CD4-positive, CD25-positive, alpha-beta regulatory T cell (primary cell): ENCODE results near the gene IGF1R. TPM values are rescaled to one million over a fixed set of nuclear protein-coding genes. Genes with fewer than 3 reads are reported as not detected.
A peak's percentile ranks its signal among the peaks of the same experiment; 100 is the strongest.

ENCODE experiments used
- ATAC-seq, 2 donors: fragments of 150-1000 bp; cut with Tn5 transposase; one replicate each; pipeline ENCODE4 v1.10.0; 2021; ENCODE audit warnings: low read depth in 2 of 2, moderate number of reproducible peaks in 2 of 2, moderate library complexity in 1 of 2
- DNase-seq, 3 donors: peaks; one replicate each; pipeline versions ENCODE4 v3.0.0 to v3.0.0-alpha.2; 2012 to 2022; ENCODE audit warnings: mixed read lengths in 1 of 3
- H3K27ac ChIP-seq: one replicate; pipeline ENCODE4 v1.7.0; 2013; ENCODE audit warnings: mild to moderate bottlenecking, low read length; ENCODE audit not compliant: insufficient read depth, poor library complexity, severe bottlenecking
- H3K27me3 ChIP-seq: one replicate; pipeline ENCODE4 v1.7.0; 2013; ENCODE audit warnings: low read length; ENCODE audit not compliant: control insufficient read depth, insufficient read depth
- H3K36me3 ChIP-seq: one replicate; pipeline ENCODE4 v1.7.0; 2013; ENCODE audit warnings: mild to moderate bottlenecking, low read length, moderate library complexity; ENCODE audit not compliant: control insufficient read depth, insufficient read depth
- H3K4me1 ChIP-seq: 2 replicates; pipeline ENCODE4 v1.7.0; 2013; ENCODE audit warnings: mild to moderate bottlenecking, low read length; ENCODE audit not compliant: insufficient read depth, control insufficient read depth, poor library complexity, severe bottlenecking
- H3K4me3 ChIP-seq: one replicate; pipeline ENCODE4 v1.7.0; 2013; ENCODE audit warnings: low read depth, mild to moderate bottlenecking, low read length, moderate library complexity
- H3K9me3 ChIP-seq, 2 experiments: 1 replicate in 1 of 2; 2 replicates in 1 of 2; pipeline ENCODE4 v1.7.0; 2013; ENCODE audit warnings: low read length in 2 of 2, mild to moderate bottlenecking in 1 of 2, moderate library complexity in 1 of 2; ENCODE audit not compliant: control insufficient read depth in 2 of 2
- H3K27ac Mint-ChIP-seq, 3 donors: one replicate each; pipeline ENCODE4 v1.8.0; 2020 to 2022; ENCODE audit warnings: mild to moderate bottlenecking in 3 of 3, mixed read lengths in 3 of 3, moderate library complexity in 2 of 3
- H3K27me3 Mint-ChIP-seq: one replicate; pipeline ENCODE4 v1.8.0; 2022; ENCODE audit warnings: mild to moderate bottlenecking, mixed read lengths
- H3K36me3 Mint-ChIP-seq: one replicate; pipeline ENCODE4 v1.8.0; 2020; ENCODE audit warnings: mixed read lengths
- H3K4me1 Mint-ChIP-seq, 4 donors: one replicate each; pipeline ENCODE4 v1.8.0; 2020 to 2022; ENCODE audit warnings: mixed read lengths in 4 of 4, mild to moderate bottlenecking in 1 of 4
- H3K4me3 Mint-ChIP-seq, 4 donors: one replicate each; pipeline ENCODE4 v1.8.0; 2020 to 2022; ENCODE audit warnings: mild to moderate bottlenecking in 4 of 4, mixed read lengths in 4 of 4, moderate library complexity in 3 of 4
- H3K9me3 Mint-ChIP-seq, 7 donors: one replicate each; pipeline ENCODE4 v1.8.0; 2020 to 2022; ENCODE audit warnings: mixed read lengths in 7 of 7, mild to moderate bottlenecking in 3 of 7, moderate library complexity in 2 of 7
- polyA plus RNA-seq, 4 donors: library from polyadenylated mRNA; unstranded; fragments of 300-500 nt; fragmentation: Illumina TruSeq; gene quantifications; one replicate each; pipeline ENCODE4 v1.2.3, GENCODE V29; 2021
- total RNA-seq: library from RNA; stranded (reverse); gene quantifications from one replicate; pipeline ENCODE4 v1.2.3, GENCODE V29; 2022

Gene IGF1R
- total and polyA plus RNA-seq, 5 donors from 2014 or later = 1.6 to 14.2 (median 3.6) TPM

DNA sequence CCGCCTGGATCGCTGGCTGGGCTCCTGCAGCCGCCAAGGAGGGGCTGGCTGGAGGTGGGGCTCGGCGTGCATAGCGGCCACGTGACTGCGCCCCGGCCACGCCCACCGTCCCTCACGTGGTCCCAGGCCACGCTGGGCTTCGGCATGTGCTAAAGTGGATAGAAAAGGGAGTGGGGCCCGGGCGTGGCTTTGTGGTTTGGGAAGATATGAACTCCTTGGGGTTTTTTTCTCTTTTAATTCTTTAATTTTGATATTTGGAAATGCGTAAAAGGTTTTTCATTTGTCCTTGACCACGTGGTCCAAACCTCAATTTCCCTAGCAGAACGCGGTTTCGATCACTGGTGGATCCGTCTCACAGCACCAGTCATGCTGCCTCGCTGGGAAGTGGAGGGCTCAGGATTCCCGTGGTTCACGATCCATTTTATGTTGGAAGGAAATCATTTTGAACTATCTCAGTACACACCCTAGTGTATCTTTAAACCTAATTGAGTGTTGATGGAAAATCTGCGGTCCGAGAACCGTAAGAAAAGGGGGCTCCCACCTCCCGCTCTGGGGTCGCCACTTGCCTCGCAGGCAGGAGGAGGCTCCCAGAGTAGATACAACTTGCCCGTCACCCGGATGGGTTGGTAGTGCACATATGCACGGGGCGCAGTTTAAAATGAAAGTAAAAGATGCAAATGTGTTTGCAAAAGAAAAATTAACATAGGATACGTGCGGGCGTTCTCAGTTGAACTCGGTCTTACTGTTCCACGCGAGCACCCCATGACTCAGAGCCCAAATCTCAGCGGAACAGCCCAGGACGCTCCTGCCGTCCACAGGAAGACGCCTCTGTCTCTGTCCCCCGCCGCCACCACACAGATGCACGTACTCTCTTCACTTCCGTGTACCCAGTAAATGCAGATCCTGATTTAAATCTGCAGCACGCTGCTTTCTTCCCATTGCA lies 217.3 kb downstream of the IGF1R start:
- Histone ChIP-seq H3K27ac (peak overlapping the region; percentile 64), H3K4me3 (peak overlapping the region; percentile 87), H3K27me3 (no peaks in the 10 kb centered on the region), H3K36me3 (no peaks in the 10 kb centered on the region), H3K9me3 (no peaks in the 10 kb centered on the region), H3K4me1 (peaks cover 16% of the 10 kb centered on the region)
- Mint-ChIP-seq H3K4me3 (peak overlapping the region; percentile 87 to 95 (median 93)), H3K27ac (peak overlapping the region; percentile 89 to 97 (median 96)), H3K4me1 (peaks cover 9 to 72% (median 22%) of the 10 kb centered on the region in 4 donors), H3K9me3 (peaks cover 0 to 2% (median 0%) of the 10 kb centered on the region in 7 donors), H3K36me3 (peaks cover 3% of the 10 kb centered on the region), H3K27me3 (no peaks in the 10 kb centered on the region)
- peak; percentile 58 to 91 (median 62) for DNase-seq
- peak; percentile 91 to 93 for ATAC-seq

DNA sequence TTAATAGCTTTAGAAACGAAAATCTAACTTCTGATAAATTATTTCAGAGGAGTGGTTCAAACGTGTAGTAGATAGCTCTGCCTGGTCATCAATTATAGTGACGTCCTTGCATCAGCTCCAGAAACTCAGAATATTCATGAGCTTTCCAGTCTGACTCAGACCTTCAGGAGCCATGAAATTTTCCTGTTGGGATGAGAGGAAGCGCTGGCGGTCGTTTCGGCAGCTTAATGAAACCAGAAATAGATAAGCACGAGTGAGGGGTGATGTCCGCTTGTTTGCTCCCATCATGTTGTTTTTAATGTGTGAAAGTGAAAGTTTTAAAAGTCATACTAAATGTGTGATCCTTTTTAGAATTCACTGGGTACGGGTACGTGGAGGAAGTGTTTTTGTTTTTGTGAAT lies 218.2 kb downstream of the IGF1R start:
- Mint-ChIP-seq H3K9me3 (peaks cover 0 to 2% (median 0%) of the 10 kb centered on the region in 7 donors), H3K36me3 (peaks cover 3% of the 10 kb centered on the region), H3K27ac (peak overlapping the region; percentile 89 to 97 (median 96)), H3K27me3 (no peaks in the 10 kb centered on the region), H3K4me3 (peak overlapping the region; percentile 87 to 95 (median 93)), H3K4me1 (peaks cover 4 to 68% (median 16%) of the 10 kb centered on the region in 4 donors)
- Histone ChIP-seq H3K4me3 (peak overlapping the region; percentile 87), H3K4me1 (peaks cover 10% of the 10 kb centered on the region), H3K36me3 (no peaks in the 10 kb centered on the region), H3K27me3 (no peaks in the 10 kb centered on the region), H3K27ac (peak overlapping the region; percentile 64), H3K9me3 (no peaks in the 10 kb centered on the region)
- ATAC-seq (no peak), DNase-seq (peak in 1 of 3 donors; percentile 39)

DNA sequence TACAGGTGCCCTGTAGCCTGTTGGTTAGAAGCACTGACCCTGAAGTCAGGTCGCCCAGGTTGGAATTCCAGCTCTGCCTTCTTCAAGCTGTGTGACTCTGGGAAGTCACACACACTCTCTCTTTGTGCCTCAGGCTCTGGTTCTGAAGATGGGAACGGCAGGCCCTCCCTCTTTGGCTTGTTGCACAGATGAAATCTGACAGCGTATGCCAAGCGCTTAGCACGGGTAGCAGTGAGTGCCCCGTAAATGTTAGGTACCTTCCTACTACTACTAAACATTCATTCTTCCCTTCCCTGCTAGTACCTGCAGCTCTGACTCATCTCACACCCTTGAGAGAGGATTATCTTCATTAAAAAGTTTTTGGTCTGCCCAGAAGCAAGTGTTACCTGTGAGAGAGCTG lies 220.2 kb downstream of the IGF1R start:
- Mint-ChIP-seq H3K4me3 (peak overlapping the region in 1 of 4 donors; percentile 57), H3K27ac (no peak overlapping the region), H3K36me3 (peaks cover 3% of the 10 kb centered on the region), H3K27me3 (peaks cover under 1% of the 10 kb centered on the region), H3K9me3 (peaks cover 0 to 2% (median 0%) of the 10 kb centered on the region in 7 donors), H3K4me1 (peaks cover 4 to 71% (median 15%) of the 10 kb centered on the region in 4 donors)
- no peaks in the 10 kb centered on the region for H3K27me3 ChIP-seq
- ATAC-seq (no peak), DNase-seq (no peak)
- H3K27ac ChIP-seq = no peak overlapping the region
- peaks cover 9% of the 10 kb centered on the region for H3K4me1 ChIP-seq
- H3K36me3 ChIP-seq = no peaks in the 10 kb centered on the region
- H3K4me3 ChIP-seq = no peak overlapping the region
- no peaks in the 10 kb centered on the region for H3K9me3 ChIP-seq

DNA sequence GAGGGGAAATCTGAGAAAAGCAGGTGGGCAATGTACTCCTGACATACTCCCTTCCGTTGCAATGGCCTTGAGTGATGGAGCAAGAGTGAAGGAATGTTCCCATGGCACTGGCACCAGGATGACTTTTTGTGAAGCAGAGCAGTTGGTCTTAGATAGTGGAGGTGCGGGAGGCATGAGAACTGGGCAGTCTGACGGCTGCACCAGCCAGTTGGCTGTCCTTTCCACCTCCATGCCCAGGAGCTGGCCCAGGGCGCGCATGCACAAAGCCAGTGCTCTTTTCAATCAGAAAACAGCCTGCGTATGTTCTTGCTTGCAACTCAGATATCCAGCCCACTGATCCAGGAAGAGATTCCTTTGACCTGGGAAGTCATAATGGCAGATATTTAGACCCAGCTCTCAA lies 222.4 kb downstream of the IGF1R start:
- H3K9me3 Mint-ChIP-seq = peaks cover 0 to 2% (median 0%) of the 10 kb centered on the region in 7 donors
- H3K27ac Mint-ChIP-seq = no peak overlapping the region
- peaks cover 4 to 75% (median 16%) of the 10 kb centered on the region in 4 donors for H3K4me1 Mint-ChIP-seq

DNA sequence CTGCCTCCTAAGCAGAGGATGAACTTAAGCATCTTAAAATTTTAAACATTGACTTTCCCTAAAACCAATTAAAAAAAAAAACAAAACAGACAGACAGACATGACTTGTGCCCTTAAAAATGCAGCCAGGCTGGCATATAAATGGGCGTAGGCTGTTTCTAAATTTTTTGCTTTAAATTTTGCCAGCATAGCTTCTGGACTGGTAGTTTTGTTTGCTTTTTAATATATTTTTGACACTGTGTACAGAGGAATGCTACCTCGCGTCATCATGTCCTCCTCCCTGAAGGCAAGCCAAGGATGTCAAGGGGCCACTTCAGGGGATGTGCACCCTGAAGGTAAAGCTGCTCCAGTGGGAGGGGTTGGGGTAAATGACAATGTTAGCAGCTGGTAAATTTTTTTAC lies 224.4 kb downstream of the IGF1R start:
- Histone ChIP-seq H3K4me3 (no peak overlapping the region), H3K27ac (no peak overlapping the region), H3K27me3 (no peaks in the 10 kb centered on the region), H3K9me3 (no peaks in the 10 kb centered on the region), H3K36me3 (no peaks in the 10 kb centered on the region), H3K4me1 (no peaks in the 10 kb centered on the region)
- H3K27ac Mint-ChIP-seq = no peak overlapping the region
- H3K36me3 Mint-ChIP-seq = peaks cover 3% of the 10 kb centered on the region
- DNase-seq (no peak), ATAC-seq (no peak)
- H3K27me3 Mint-ChIP-seq = peaks cover 7% of the 10 kb centered on the region
- H3K9me3 Mint-ChIP-seq = no peaks in the 10 kb centered on the region
- H3K4me3 Mint-ChIP-seq = no peak overlapping the region
- H3K4me1 Mint-ChIP-seq = peaks cover 0 to 66% (median 8%) of the 10 kb centered on the region in 4 donors

More for the DNA sequence above, 222.4 kb downstream of the IGF1R start:
- H3K27me3 Mint-ChIP-seq = peaks cover 7% of the 10 kb centered on the region
- no peaks in the 10 kb centered on the region for H3K27me3 ChIP-seq
- no peaks in the 10 kb centered on the region for H3K9me3 ChIP-seq
- ATAC-seq (no peak), DNase-seq (no peak)
- peaks cover 5% of the 10 kb centered on the region for H3K4me1 ChIP-seq
- H3K4me3 Mint-ChIP-seq = no peak overlapping the region
- no peaks in the 10 kb centered on the region for H3K36me3 ChIP-seq
- no peak overlapping the region for H3K27ac ChIP-seq
- no peak overlapping the region for H3K4me3 ChIP-seq
- peaks cover 3% of the 10 kb centered on the region for H3K36me3 Mint-ChIP-seq

DNA sequence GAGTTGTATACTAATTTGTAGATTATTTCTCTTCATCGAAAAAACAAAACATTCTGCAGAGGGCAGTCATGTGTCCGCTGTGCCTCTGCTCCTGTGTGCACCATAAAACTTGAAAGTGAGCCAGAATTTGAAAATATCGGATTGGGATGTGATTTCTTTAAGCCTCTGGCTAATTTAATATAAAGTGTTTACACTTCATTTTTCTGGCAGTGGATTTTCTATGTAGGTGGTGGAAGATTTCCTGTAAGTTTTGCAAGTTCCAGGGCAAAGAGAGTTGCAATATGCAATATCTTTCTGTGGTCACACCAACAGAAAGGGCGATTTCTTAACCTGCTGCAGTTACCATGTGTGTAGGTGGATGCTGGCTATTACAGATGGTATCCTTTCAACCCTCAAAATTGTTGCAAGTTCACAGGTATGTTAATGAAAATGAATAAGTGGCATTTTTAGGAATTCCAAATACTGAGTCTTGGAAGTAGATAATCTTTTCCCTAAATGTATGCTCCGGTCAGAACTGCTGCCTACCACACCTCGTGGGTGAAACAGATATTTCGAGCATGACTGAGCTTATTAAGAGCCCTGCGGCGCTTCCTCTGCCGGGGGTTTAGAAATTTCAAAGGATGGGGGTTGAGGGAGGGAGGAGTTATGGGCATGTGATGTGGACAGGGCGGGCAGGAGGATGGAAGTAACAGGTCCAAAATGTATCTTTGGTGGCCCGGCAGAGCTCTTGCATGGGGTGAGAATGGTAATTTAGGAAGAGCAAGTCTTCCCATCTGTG lies 225.3 kb downstream of the IGF1R start:
- H3K4me3 Mint-ChIP-seq = peak overlapping the region in 1 of 4 donors; percentile 7
- no peak overlapping the region for H3K4me3 ChIP-seq
- no peak for ATAC-seq

DNA sequence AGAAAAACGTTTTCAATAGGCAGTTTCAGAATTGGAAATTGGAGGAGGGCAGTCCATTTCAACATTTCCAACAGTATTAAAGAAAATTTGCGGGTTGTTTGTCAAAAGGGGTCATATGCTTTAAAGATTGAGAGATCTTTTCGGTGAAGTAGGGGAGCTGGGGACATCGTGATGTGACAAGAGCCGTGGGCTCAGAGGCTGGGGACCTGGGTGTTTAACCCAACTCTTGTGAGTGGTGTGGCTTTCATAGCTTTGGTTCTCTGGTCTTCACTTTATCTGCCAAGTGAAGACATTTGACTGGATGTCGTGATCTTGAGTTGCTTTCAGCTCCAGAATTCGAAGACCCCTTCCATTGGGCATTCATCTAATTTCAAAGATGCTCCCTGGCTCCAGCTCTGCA lies 226.0 kb downstream of the IGF1R start:
- Histone ChIP-seq H3K36me3 (no peaks in the 10 kb centered on the region), H3K27ac (no peak overlapping the region), H3K9me3 (no peaks in the 10 kb centered on the region), H3K4me3 (no peak overlapping the region), H3K4me1 (no peaks in the 10 kb centered on the region), H3K27me3 (no peaks in the 10 kb centered on the region)
- Mint-ChIP-seq H3K4me1 (peaks cover 0 to 63% (median 9%) of the 10 kb centered on the region in 4 donors), H3K4me3 (no peak overlapping the region), H3K9me3 (no peaks in the 10 kb centered on the region), H3K27ac (no peak overlapping the region), H3K36me3 (peaks cover 3% of the 10 kb centered on the region), H3K27me3 (peaks cover 7% of the 10 kb centered on the region)
- no peak for ATAC-seq
- DNase-seq = no peak

More for the DNA sequence above, 225.3 kb downstream of the IGF1R start:
- Histone ChIP-seq H3K27ac (no peak overlapping the region), H3K4me1 (no peaks in the 10 kb centered on the region), H3K36me3 (no peaks in the 10 kb centered on the region), H3K9me3 (no peaks in the 10 kb centered on the region), H3K27me3 (no peaks in the 10 kb centered on the region)
- DNase-seq = no peak
- H3K9me3 Mint-ChIP-seq = no peaks in the 10 kb centered on the region
- peaks cover 0 to 66% (median 9%) of the 10 kb centered on the region in 4 donors for H3K4me1 Mint-ChIP-seq
- H3K27me3 Mint-ChIP-seq = peaks cover 7% of the 10 kb centered on the region
- H3K27ac Mint-ChIP-seq = peak overlapping the region in 1 of 3 donors; percentile 53
- H3K36me3 Mint-ChIP-seq = peaks cover 3% of the 10 kb centered on the region
